HepG2 (cell line): ENCODE measurements around the gene ACOT4. TPM values are rescaled to one million over a fixed set of nuclear protein-coding genes. Genes with fewer than 3 reads are reported as not detected.

Experiments used
- CSRNP1 ChIP-seq: sonication (generic); formaldehyde crosslinking; IDR thresholded peaks from 2 replicates; pipeline ENCODE4 v1.8.1; 2023; ENCODE audit warnings: mild to moderate bottlenecking, missing genetic modification reagents
- EED ChIP-seq: sonication (generic); formaldehyde crosslinking; IDR thresholded peaks from 2 replicates; pipeline ENCODE4 v1.5.0; 2020; ENCODE audit warnings: mild to moderate bottlenecking, missing genetic modification reagents
- FOXK2 ChIP-seq: fragments of 450-650 bp; IDR thresholded peaks from 2 replicates; pipeline ENCODE4 v1.6.1; 2016
- HMGXB4 ChIP-seq, 2 experiments: sonication (generic) in 1 of 2; formaldehyde crosslinking in 1 of 2; IDR thresholded peaks; 2 replicates each; pipeline versions ENCODE4 v1.4.0 to v1.6.1; 2018 to 2020; ENCODE audit warnings: missing genetic modification reagents in 2 of 2, borderline replicate concordance in 1 of 2, low read depth in 1 of 2, mild to moderate bottlenecking in 1 of 2, missing biosample characterization in 1 of 2
- HNF4A ChIP-seq: sonication (generic); formaldehyde crosslinking; IDR thresholded peaks from 2 replicates; pipeline ENCODE4 v1.4.0; 2020; ENCODE audit warnings: missing genetic modification reagents
- IRF2 ChIP-seq: IDR thresholded peaks from 2 replicates; pipeline ENCODE4 v1.6.1; 2018; ENCODE audit warnings: missing genetic modification reagents, missing compliant biosample characterization
- ISL2 ChIP-seq: sonication (generic); formaldehyde crosslinking; IDR thresholded peaks from 2 replicates; pipeline ENCODE4 v1.5.0; 2020; ENCODE audit warnings: missing genetic modification reagents
- KDM4B ChIP-seq: sonication (generic); formaldehyde crosslinking; IDR thresholded peaks from 2 replicates; pipeline ENCODE4 v1.4.0; 2020; ENCODE audit warnings: missing genetic modification reagents
- PAXIP1 ChIP-seq: sonication (generic); formaldehyde crosslinking; conservative IDR thresholded peaks from 2 replicates; pipeline ENCODE4 v1.4.0; 2020; ENCODE audit warnings: mild to moderate bottlenecking, missing genetic modification reagents, moderate library complexity
- PBX2 ChIP-seq: IDR thresholded peaks from 2 replicates; pipeline ENCODE4 v1.6.1; 2016; ENCODE audit warnings: control low read depth
- PRDM10 ChIP-seq: sonication (generic); formaldehyde crosslinking; IDR thresholded peaks from 2 replicates; pipeline ENCODE4 v1.4.0; 2020; ENCODE audit warnings: low read depth, missing genetic modification reagents
- TAF1 ChIP-seq: sonication (generic); formaldehyde crosslinking; IDR thresholded peaks from 2 replicates; pipeline ENCODE4 v1.4.0; 2020; ENCODE audit warnings: missing genetic modification reagents
- ZFP36L1 ChIP-seq: sonication (generic); formaldehyde crosslinking; IDR thresholded peaks from 2 replicates; pipeline ENCODE4 v1.8.0; 2022; ENCODE audit warnings: mild to moderate bottlenecking, missing genetic modification reagents, moderate library complexity
- ZNF3 ChIP-seq: IDR thresholded peaks from 2 replicates; pipeline ENCODE4 v1.7.0; 2017; ENCODE audit warnings: inconsistent platforms
- ZNF605 ChIP-seq: sonication (generic); formaldehyde crosslinking; IDR thresholded peaks from 2 replicates; pipeline ENCODE4 v1.8.0; 2022; ENCODE audit warnings: mild to moderate bottlenecking, missing genetic modification reagents
- ZNF704 ChIP-seq: sonication (generic); formaldehyde crosslinking; IDR thresholded peaks from 2 replicates; pipeline ENCODE4 v1.8.1; 2023; ENCODE audit warnings: mild to moderate bottlenecking, inconsistent platforms, moderate library complexity, missing genetic modification reagents, borderline replicate concordance
- ZNF773 ChIP-seq: sonication (generic); formaldehyde crosslinking; IDR thresholded peaks from 2 replicates; pipeline ENCODE4 v1.4.0; 2020; ENCODE audit warnings: missing genetic modification reagents, borderline replicate concordance
- polyA plus RNA-seq, 8 experiments: library from polyadenylated mRNA; depleted of rRNA in 3 of 8; stranded (reverse) in 7 of 8; unstranded in 1 of 8; fragments of >200 nt; fragmentation: Illumina TruSeq in 4 of 8; extraction: Trizol in 4 of 8; gene quantifications; 2 replicates each; pipeline versions ENCODE4 v1.2.1 to v1.2.3, GENCODE V29; 2011 to 2016; ENCODE audit warnings: low read depth in 4 of 8, missing spikeins in 1 of 8, mixed read lengths in 1 of 8; ENCODE audit not compliant: insufficient read depth in 1 of 8
- total RNA-seq, 5 experiments: library from RNA; depleted of rRNA; stranded (reverse); fragments of >200 nt; fragmentation: Illumina TruSeq; extraction: Trizol; gene quantifications; 2 replicates each; pipeline ENCODE4 v1.2.3, GENCODE V29; 2016; ENCODE audit warnings: low read depth in 1 of 5

The ACOT4 gene
- total and polyA plus RNA-seq, 2 of the 13 experiments (the other 11 are each of a cell fraction or from before 2014, with no cell fraction given): 0.04 to 0.05 TPM

- TF ChIP-seq ISL2 (no peak), ZFP36L1 (CRISPR knock-in tag) (no peak), ZNF605 (no peak), TAF1 (CRISPR knock-in tag) (no peak), IRF2 (CRISPR knock-in tag) (peak; percentile 70; the same call in 1 of the 2 replicates), HNF4A (peak; percentile 53), PRDM10 (CRISPR knock-in tag) (peak; percentile 64; the same call in 1 of the 2 replicates), ZNF773 (CRISPR knock-in tag) (no peak), ZNF704 (CRISPR knock-in tag) (no peak), FOXK2 (no peak), PBX2 (CRISPR knock-in tag) (no peak), CSRNP1 (CRISPR knock-in tag) (no peak), EED (CRISPR knock-in tag) (no peak), ZNF3 (no peak), PAXIP1 (peak; percentile 28; the same call in 1 of the 2 replicates), HMGXB4 (CRISPR knock-in tag; IDR thresholded peaks at IDR 0.05; ENCODE audit: borderline replicate concordance in 1 of 2, low read depth in 1 of 2) (peak in 1 of 2 experiments; percentile 26; a peak in 1 of 4 replicates), KDM4B (CRISPR knock-in tag) (no peak)
Observed at GRCh38 chr14:73610687-73611086, 19.0 kb downstream of the ACOT4 start (continued).
